Adrenal gland (tissue), 12 donors: ENCODE data around the gene GNAQ. TPM values are rescaled to one million over a fixed set of nuclear protein-coding genes. Genes with fewer than 3 reads are reported as not detected.

Source experiments
- DNase-seq, 7 donors: peaks; one replicate each; pipeline ENCODE4 v3.0.0-alpha.2; 2019 to 2020
- H3K27ac ChIP-seq, 5 donors: fragments of 200-600 bp; sonication (generic) in 4 of 5; 1 replicate in 3 of 5; 2 replicates in 2 of 5; pipeline versions ENCODE4 v1.5.1 to v1.8.0; 2016 to 2020; ENCODE audit warnings: mild to moderate bottlenecking in 1 of 5
- H3K27me3 ChIP-seq: fragments of 200-600 bp; 2 replicates; pipeline ENCODE4 v1.8.0; 2021
- H3K36me3 ChIP-seq, 2 donors: fragments of 200-600 bp; replicated peaks in 1 of 2; 1 replicate in 1 of 2; 2 replicates in 1 of 2; pipeline versions ENCODE4 v1.5.1 to v1.8.0; 2018 to 2022
- H3K4me1 ChIP-seq, 2 donors: fragments of 200-600 bp; replicated peaks in 1 of 2; 1 replicate in 1 of 2; 2 replicates in 1 of 2; pipeline versions ENCODE4 v1.5.1 to v1.8.0; 2018 to 2021
- H3K4me3 ChIP-seq, 4 donors: fragments of 200-600 bp; sonication (generic) in 3 of 4; one replicate each; pipeline ENCODE4 v1.5.1; 2016 to 2018
- H3K9me3 ChIP-seq, 3 donors: fragments of 200-600 bp; sonication (generic) in 1 of 3; replicated peaks in 1 of 3; 1 replicate in 2 of 3; 2 replicates in 1 of 3; pipeline versions ENCODE4 v1.5.1 to v1.8.0; 2016 to 2021
- CTCF ChIP-seq, 6 experiments: fragments of 450-650 bp in 4 of 6; fragments of 200-600 bp in 2 of 6; sonication (generic) in 1 of 6; IDR thresholded peaks; 1 replicate in 5 of 6; 2 replicates in 1 of 6; pipeline versions ENCODE4 v1.5.1 to v1.8.0; 2016 to 2021; ENCODE audit warnings: antibody characterized with exemption in 6 of 6, mild to moderate bottlenecking in 2 of 6, moderate library complexity in 1 of 6
- POLR2A ChIP-seq, 2 donors: fragments of 450-650 bp; IDR thresholded peaks; one replicate each; pipeline ENCODE4 v1.6.1; 2017; ENCODE audit warnings: antibody characterized with exemption in 2 of 2, mild to moderate bottlenecking in 2 of 2, moderate library complexity in 1 of 2
- WGBS, 4 donors: extraction: QIAGEN DNeasy Blood & Tissue Kit in 2 of 4; methylation state at CpG; one replicate each; pipeline versions ENCODE4 v1.1.5 to v1.1.7; 2013 to 2017; 5-methylcytosine and 5-hydroxymethylcytosine counted together
- intact Hi-C, 2 donors: fragments of 100-400 bp; cut with DNase I; formaldehyde crosslinking; loops; one replicate each; pipeline versions ENCODE4 v1.14.1 to v1.15.0; 2022 to 2023
- polyA plus RNA-seq, 3 donors: library from polyadenylated mRNA; stranded (reverse); fragments of 200-250 nt in 2 of 3; fragments of 350-450 nt in 1 of 3; fragmentation: Illumina TruSeq in 1 of 3; extraction: RNeasy Lipid Tissue Mini Kit (QIAGEN cat#74804) in 1 of 3; gene quantifications; one replicate each; pipeline ENCODE4 v1.2.3, GENCODE V29; 2013 to 2014
- total RNA-seq, 9 donors: library from RNA; depleted of rRNA in 4 of 9; stranded (reverse); fragments of >200 nt in 4 of 9; fragments of 120-200 nt in 1 of 9; fragmentation: NEBNext Ultra II Directional in 1 of 9; extraction: Animal tissue kit (Norgen Biotek cat#: 25700) in 1 of 9; gene quantifications; one replicate each; pipeline versions ENCODE4 v1.1.0 to v1.2.4, GENCODE V29; 2013 to 2023
- donor health status: healthy with polysubstance abuse.
- donor health status: Bipolar disorder and iron deficiency.
- donor health status: DM: yes; HTN: yes; CAD: no.
- donor health status: DM: no; HTN: no; CAD: no.
- donor health status: DM: no; HTN: no; CAD: no.
- donor health status: DM: yes; HTN: yes; CAD: no.

The GNAQ gene
- total and polyA plus RNA-seq, 12 donors: 15.8 to 71.7 (median 45.1) TPM

GRCh38 chr9:77969083-77969482 is 62.5 kb downstream of the GNAQ start:
- H3K27ac ChIP-seq: no peak overlapping the region
- no peaks in the 10 kb centered on the region for H3K27me3 ChIP-seq
- intact Hi-C loops: no loop called here
- 71 to 97% (median 83%) methylated on average over 3 to 4 of the region's 4 CpGs for WGBS, 4 donors
- peaks cover 0 to 15% of the 10 kb centered on the region in 2 donors for H3K4me1 ChIP-seq
- no peaks in the 10 kb centered on the region for H3K36me3 ChIP-seq
- no peak for DNase-seq
- H3K9me3 ChIP-seq: no peaks in the 10 kb centered on the region
- no peak for TF ChIP-seq CTCF (IDR thresholded peaks at IDR 0.05)
- no peak for TF ChIP-seq POLR2A (IDR thresholded peaks at IDR 0.05)
- H3K4me3 ChIP-seq: no peak overlapping the region

GRCh38 chr9:77968506-77968905 is 63.1 kb downstream of the GNAQ start:
- DNase-seq: no peak
- Histone ChIP-seq H3K4me1 (peaks cover 0 to 15% of the 10 kb centered on the region in 2 donors), H3K27me3 (no peaks in the 10 kb centered on the region), H3K4me3 (no peak overlapping the region), H3K9me3 (no peaks in the 10 kb centered on the region), H3K27ac (no peak overlapping the region), H3K36me3 (no peaks in the 10 kb centered on the region)
- WGBS, 4 donors: 43 to 50% (median 47%) methylated on average over 3 of the region's 3 CpGs
- intact Hi-C loops: no loop called here
- TF ChIP-seq CTCF (IDR thresholded peaks at IDR 0.05) (no peak), POLR2A (IDR thresholded peaks at IDR 0.05) (no peak)

GRCh38 chr9:77966718-77967117 is 64.9 kb downstream of the GNAQ start:
- no peak for TF ChIP-seq POLR2A (IDR thresholded peaks at IDR 0.05)
- TF ChIP-seq CTCF (IDR thresholded peaks at IDR 0.05): no peak
- Histone ChIP-seq H3K9me3 (no peaks in the 10 kb centered on the region), H3K36me3 (no peaks in the 10 kb centered on the region), H3K4me3 (no peak overlapping the region), H3K4me1 (peaks cover 0 to 20% of the 10 kb centered on the region in 2 donors), H3K27me3 (no peaks in the 10 kb centered on the region), H3K27ac (no peak overlapping the region)
- DNase-seq: no peak
- 82 to 94% (median 94%) methylated on average over 8 of the region's 8 CpGs for WGBS, 4 donors
- intact Hi-C loops: no loop called here

GRCh38 chr9:77965445-77966123 is 66.0 kb downstream of the GNAQ start:
- DNase-seq: no peak
- Histone ChIP-seq H3K27me3 (no peaks in the 10 kb centered on the region), H3K36me3 (no peaks in the 10 kb centered on the region), H3K4me3 (no peak overlapping the region), H3K4me1 (peaks cover 8 to 31% of the 10 kb centered on the region in 2 donors), H3K9me3 (no peaks in the 10 kb centered on the region), H3K27ac (no peak overlapping the region)
- WGBS, 4 donors: 69 to 76% (median 73%) methylated on average over 6 of the region's 6 CpGs
- intact Hi-C loops: no loop called here
- TF ChIP-seq CTCF (IDR thresholded peaks at IDR 0.05) (no peak), POLR2A (IDR thresholded peaks at IDR 0.05) (no peak)
